RPMI8226 (cell line): Measurements from ENCODE around the gene RANBP3.

Experiments
- DNase-seq: peaks from one replicate; pipeline ENCODE4 v3.0.0-alpha.2; 2015

The RANBP3 gene

DNA sequence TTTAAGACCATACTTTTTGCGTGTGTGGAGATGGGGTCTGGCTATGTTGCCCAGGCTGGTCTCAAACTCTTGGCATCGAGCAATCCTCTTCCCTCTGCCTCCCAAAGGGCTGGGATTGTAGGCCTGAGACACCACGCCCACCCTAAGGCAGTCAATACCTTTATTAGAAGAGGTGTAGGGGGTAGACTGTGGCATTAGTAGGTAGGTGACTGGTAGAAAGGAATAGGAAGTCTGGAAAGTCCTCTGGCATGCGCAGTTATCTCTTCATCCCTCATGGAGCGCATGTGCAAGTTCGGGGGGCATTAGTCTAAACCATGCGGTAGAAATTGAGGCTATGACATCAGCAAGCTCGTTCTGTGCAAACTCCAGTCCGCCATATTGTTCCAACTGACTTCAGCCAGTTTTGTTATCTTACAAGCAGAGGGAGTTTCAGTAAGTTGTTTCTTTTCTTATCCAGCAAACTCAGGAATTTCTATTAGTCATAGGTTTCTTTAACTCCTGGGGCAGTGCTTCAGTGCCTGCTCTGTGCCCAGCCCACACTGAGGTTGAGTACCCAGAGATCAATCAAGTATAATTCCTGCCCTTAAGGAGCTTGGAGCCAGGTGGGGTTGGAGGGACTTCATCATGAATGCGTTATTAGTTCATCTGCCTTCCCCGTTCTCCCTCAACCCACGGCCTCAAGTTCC is 7.3 kb upstream of the RANBP3 start:
- no peak for DNase-seq

DNA sequence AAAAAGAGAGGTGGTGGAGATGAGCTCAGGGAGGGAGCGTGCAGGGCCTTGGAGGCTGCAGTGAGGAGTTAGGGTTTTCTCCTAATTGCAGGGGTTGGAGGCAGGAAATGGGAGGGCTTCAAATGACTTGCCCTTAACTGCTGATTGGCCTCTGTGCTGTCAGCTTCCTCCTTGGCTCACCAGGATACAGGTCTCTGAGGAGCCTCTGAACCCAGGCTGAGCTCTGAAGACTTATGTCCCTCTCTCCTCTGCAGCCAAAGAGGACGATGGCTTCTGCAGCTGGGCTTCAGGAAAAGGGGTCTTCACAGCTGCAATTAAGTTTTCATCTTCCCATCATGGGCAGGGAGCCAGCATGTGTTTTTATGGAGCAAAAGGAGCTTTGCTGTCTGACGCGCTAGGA is 6.7 kb upstream of the RANBP3 start:
- DNase-seq = no peak

DNA sequence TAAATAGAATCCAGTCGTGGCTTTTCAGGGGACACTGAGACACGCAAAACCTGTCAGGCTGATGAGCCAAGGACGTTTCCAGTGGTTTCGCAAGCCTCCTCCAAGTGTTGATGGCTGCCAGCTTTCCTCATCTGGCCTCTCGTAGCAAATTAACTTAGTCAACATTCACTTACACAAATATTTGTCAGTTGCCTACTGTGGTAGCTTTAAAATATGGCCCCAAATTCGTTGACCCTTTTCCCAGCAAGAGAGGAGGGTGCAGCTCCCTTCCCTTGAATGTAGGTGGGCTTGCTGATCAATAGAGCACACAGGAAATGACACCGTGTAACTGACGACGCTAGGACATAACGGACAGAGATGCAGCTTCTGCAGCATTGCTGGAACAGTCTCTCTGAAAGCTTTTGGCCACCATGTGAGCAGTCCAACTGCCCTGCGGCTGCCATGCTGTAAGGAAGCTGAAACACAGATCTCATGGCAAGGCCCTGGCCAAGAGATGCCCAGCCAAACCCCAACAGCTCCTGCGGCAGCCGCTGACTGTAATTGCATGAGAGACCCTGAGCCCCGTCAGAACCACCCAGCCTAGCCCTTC is 5.5 kb upstream of the RANBP3 start:
- no peak for DNase-seq

DNA sequence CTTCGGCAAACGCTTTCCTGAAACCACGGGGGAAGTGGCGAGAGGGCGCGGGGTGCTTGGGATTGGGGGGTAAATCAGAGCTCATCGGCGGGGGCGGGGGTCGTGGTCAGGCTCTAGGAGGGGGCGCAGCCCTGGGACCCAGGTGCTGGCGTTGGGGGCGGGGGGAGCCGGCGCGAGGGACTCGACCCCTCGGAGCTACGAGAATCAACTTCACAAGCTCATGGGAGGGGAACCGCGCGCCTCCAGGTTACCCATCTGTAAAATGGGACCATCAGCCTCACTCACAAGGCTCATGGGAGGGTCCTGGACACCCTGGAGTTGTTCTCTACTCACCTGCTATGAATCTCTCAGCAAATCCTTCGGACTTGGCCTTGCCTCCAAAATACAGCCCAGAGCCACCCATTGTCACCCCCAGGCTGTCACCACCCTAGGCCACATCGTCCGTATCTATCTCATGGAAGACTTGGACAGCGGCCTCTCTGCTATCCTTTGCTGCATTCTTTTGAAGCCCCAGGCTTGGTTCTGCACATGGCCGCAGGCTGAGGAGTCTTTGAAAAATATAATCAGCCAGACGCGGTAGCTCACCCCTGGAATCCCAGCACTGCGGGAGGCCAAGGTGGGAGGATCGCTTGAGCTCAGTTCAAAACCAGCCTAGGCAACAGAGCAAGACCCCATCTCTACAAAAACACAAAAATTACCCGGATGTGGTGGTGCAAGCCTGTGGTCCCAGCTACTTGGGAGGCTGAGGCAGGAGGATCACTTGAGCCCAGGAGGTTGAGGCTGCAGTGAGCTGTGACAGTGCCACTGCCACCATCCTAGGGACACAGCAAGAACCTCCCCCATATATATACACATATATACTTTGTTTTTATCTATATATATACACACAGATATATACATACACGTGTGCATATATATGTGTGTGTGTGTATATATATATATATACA is 939 bp upstream of the RANBP3 start:
- DNase-seq = no peak

DNA sequence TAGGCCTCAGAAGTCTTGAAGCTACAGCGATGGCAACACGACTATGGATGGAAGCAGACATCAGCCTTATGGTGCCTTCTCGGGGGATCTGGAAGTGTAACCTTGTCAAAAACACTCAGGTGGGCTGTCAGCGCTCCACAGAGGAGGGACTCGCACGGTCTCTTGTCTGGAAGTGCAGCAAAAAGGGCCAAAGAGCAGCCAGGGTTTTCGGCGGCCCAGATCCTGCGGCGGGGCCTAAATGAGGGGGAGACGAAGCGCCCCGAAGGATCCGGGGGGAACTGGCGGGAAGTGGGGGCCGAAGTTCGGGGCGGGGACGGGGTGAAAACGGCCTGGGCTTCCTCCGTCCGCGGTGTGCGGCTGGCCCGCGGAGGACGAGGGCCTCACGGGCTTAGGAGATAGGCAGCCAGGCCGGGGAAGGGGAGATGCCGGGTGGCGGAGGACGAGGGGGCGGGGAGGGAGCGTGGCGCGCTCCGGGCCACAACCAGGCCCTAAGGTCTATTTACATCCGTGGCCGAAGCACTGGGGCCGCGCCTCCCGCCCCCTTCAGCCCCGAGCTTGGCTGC is 637 bp downstream of the RANBP3 start:
- DNase-seq = no peak

DNA sequence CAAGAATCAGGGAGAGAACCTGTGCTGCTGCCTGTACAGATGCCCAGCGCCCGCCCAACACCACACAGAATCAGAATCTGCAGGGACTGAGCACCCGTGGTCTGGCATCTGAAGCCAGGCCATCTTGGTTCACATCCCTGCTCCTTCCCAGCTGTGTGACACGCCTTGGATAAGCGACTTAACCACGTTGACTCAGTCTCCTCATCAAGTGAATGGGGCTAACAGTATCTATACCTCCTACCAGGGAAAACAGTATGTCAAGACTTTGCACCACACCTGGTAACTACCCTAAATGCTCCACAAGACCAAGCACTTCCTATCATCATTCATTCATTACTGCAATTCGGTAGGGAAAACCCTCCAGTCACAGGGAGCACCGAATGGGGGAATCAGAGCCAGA is 1.2 kb downstream of the RANBP3 start:
- DNase-seq = no peak

DNA sequence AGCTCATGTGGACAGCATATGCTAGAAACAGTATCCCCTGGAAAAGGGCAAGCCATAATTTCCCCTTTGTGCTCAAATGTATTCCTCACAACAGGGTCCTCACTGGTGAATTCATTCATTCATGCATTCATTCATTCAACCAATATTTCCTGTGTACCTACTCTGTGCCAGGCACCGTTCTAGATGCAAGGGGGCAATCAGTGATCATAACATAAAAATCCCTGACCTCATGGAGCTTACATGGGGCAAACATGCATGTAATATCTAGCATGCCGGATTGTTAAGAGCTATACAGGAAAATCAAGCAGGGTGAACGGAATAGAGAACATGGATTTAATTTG is 2.6 kb downstream of the RANBP3 start:
- DNase-seq = no peak

DNA sequence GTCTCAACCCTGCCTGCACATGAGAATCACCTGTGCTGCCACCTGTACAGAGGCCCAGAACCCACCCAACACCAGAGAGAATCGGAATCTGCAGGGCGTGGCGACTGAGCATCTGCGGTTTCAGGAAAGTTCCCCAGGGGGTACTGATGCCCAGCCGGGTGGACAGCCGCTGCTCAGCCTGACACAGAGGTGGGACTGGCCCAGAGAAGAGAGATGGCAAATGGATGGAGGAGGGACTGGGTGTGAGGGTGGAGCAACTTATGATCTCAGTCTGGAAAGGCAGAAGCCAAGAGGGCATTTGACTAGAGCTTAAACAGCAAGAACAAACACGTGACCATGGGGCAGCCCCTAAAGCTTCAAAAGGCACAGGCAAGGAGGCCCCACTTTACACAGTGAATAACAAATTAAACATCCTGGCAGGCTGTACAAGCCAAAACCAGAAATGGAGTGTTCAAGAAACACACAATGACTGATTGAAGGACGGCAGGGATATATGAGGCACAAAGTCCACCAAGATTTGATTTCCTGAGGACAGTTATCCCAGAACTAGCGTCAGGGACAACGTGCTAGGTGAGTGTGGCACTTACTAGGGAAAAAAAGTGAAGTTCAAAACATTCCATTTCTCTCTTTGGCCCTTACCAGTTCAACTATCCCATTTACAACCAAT is 3.1 kb downstream of the RANBP3 start:
- no peak for DNase-seq

DNA sequence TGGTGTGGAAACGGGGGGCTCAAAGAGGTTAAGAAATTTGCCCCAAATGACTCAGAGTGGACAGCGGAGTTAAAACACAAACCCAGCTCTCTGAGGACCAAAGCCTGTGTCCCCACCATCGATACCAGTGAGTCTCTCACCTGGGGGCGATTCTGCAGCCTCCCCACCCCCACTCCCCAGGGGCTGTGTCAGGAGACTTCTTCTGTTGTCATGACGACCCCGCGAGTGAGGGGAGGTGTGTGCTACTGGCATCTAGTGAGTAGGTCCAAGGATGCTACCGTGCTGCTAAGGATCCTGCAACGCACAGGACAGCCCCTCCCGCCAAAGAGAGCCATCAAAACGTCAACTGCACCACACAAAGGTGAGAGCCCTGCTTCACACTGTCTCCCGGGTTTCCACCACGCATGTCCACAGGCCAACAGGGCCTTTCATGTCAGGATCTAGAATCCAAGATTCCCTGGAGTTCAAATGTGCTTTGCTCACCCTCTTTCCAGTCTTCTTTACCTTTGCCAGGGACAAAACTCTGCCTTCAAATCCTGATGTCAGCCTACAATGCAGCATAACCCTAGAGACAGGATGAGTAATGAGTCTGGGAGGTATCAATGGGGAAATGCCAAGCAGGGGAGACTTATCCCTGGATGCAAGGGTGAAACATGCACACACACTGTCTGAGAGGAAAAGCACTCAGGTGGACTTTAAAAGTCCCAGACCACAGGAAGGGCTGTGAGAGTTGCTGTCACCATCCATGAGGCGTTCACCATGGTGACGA is 3.9 kb downstream of the RANBP3 start:
- no peak for DNase-seq

DNA sequence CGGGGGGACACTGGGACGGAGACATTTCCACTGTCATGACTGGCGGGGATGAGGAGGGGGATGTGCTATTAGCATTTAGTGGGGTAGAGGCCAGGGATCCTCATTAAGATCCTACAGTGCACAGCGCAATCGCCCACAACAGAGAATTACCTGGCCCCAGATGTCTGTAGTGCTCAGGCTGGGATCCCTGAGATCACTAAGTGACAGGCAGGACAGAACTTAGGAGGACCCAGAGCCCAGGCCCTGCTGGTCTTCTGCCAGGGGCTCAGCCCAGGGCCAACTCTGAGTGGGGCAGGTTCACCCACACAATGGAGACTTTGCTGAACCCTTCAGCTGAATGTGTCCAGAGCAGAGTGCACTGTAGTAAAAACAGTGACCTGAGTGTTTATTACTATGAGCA is 4.6 kb downstream of the RANBP3 start:
- no peak for DNase-seq

DNA sequence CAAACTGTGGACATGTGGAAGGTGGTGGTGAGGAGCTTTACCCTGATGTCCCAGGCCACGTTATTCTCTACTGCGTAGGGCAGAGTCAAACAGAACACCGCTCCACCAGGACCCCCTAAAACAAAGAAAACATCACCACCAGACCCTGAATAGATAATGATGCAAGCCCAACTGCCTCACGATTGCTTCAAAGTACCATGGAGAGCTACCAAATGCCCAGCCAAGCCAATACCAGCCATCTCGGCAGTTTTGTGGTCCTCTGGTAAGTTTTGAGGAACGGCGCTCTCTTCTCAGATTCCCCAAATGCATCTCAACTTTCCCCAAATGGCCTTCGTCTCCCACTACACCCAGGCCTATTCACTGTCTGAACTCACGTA is 5.6 kb downstream of the RANBP3 start:
- DNase-seq = no peak

DNA sequence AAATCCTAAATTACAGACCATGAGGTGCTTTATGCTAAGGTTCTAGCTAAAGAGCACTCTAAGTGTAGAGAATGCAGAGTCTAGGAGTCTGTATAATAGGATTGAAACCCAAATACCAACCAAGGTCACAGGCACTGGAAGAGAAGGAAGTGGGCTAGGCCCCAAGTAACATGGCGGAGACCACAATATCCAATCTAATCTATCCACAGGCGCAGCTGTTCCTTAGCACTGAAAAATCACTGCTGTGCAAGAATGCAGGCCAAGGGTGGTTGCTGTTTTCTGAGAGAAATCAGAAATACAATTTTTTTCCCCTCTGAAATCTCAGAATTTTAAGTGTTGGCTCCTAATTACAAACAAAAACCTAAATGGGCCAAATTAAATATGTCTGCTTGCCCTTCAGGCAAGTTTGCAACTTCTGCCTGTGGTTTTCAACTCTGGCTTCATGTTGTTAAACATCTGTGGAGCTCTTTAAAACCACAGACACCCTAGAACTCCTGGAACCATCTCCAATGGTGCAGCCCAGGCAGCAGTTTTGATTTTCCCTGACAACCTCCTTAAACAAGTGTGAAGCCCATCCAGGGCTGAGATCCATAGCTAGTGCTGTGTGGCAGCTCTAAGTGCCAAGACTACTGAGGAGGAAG is 6.1 kb downstream of the RANBP3 start:
- DNase-seq = no peak

DNA sequence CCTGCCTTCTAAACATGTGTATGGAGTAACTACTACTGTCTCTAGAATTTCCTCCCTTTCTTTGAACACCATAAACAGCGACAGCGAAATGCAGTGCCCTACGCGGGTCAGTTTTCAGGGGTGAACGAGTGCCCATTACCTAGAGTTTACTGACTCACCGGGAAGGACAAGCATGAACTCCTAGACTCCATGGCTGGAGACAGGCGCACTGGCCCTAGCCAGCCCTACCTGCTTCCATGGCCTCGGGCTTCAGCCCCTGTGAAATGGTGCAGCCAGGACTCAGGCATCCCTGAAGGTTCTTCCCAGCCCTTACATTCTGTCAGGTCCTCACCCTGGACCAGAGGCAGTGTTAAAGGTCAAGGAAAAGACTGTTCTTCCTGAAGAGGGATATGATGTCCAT is 8.5 kb downstream of the RANBP3 start:
- DNase-seq = no peak

DNA sequence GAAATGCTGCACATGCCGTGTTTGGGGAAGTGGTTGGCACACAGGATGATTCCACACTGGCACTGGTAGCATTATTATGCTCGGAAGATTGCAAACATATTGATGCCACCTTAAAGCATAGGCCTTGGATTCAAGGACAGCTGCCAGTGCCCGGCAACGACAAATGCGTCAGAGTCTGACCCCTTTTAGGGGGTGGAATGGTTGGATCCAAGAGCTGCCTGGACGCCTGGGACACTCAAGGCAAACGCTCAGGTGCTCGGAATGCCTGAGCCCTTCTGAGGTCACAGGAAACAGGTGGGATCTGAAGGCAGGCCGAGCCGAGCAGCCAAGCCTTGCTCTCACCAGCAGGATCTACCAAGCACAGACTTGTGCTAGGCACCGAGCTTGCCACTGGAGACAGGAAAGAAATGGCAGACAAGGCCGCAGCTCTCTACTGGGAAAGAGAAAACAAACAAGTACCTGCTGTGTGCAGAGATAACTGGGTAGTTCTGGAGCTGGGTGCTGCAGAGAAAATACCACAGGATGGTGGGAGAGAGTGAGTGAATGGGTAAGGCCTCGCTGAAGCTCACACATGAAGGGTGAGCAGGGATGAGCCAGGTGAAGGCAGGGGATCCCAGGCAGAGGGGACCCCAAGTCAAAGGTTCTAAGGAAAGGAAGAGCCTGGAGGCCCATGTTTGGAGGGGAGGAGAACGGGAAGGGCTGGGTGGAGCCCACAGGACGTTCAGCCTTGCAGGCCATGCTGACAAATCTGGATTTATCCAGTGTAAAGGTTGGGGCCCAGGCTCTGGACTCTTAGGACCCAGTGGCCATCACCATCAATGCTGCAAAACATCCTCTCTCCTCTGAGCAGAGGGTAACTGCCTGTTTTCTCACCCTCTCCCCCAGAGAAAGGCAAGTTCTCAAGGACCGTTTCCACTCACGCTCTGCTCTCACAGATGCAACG is 9.2 kb downstream of the RANBP3 start:
- no peak for DNase-seq

DNA sequence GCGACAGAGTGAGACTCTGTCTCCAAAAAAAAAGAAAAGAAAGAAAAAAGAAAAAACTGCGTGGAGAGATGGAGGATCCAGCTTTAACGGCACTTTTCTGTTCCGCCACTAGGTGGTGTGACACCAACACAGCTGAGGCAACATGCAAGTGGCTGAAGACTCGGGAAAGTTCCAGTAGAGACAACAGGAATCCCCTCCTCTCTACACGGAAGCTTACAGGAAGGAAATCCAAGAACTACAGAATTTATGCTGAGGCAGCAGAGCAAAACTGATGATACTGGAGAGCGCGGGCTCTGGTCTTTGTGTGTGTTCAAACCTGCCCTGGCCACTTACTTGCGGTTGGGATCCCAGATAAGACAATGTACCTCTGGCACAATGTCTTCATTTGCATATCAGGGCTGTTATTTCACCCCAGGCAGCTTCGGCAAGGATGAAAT is 9.9 kb downstream of the RANBP3 start:
- DNase-seq = peak; percentile 67

DNA sequence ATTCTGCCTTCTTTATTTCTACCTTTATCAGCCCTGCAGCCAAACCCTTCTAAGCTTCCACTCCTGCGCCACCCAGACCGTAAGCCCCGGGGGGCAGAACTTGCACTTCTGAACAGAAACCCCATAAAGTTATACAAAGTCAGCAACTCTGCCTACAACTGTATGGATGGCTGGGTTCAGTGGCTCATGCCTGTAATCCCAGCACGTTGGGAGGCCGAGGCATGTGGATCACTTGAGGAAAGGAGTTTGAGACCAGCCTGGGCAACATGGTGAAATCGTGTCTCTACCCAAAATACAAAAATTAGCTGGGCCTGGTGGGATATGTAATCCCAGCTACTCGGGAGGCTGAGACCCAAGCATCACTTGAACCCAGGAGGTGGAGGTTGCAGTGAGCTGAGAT is 10.4 kb downstream of the RANBP3 start:
- no peak for DNase-seq

DNA sequence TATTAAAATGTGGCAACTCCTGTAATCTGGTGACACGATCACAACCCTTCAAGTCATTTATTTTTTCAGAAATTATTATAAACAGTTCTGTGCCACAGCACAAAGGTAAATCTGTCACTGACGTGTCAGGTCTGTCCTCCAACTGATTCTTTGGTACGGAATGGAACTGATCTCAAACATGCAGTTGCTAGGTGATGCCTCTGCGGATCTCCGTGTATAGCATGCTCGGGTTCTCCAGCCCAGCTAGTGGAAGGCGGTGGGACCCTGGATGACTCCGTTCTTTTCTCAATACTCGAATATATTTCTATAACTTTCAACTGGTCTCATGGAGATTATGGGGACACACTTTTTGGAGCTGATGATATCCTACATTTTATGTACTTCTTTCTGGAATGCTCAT is 11.0 kb downstream of the RANBP3 start:
- DNase-seq = no peak

DNA sequence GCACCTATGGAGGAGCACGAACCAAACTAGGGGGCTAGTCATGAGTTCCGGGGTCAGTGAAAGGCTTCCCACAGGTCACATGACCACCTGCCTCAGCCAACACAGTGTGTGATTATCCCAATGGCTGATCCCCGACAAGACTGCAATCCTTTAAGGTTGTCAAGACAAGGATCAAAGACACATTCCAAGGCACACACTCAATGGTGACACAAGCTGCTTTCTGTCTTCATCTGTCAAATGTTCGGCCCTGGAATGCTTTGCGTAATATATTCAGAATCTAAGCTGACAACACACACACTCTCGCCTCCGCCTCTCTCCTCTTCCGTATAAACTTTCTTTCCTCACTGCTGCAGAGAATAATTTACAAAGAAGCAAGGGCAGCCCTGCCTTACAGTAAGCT is 11.7 kb downstream of the RANBP3 start:
- DNase-seq = no peak

DNA sequence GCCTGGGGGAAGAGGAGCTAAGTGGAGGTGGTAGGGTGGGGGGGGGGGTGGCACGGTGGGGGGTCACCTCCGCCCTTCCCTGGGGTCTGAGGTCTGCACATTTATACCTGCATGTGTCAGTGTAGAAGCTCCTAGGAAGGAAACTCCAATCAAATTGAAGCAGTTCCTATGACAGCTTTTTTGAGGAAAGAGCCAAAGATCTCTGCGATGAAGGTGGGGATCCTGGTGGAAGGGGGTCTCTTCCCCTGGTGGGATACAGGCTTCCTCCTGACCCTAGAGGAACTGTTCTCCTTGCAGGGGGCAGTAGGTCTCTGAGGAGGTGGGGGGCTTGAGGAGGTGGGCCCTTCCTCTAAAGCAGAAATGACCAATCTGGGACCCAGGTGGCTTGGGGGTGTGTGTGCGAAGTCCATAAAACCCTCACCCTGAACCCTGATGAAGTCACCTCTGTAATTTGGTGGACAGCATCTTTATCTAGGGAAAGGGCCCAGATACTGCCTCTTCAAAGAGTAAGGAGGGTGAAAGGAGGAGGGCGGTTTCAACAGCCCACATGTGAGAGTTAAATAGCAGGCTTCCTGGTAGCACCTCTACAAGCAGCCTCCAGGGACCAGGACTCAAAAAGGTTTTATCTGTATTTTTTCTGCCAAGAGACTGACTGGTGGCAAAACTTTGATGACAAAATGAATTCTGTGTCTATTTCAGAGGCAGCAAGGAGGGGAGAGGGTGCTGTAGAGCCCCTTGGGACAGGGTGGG is 12.9 kb downstream of the RANBP3 start:
- DNase-seq = no peak

DNA sequence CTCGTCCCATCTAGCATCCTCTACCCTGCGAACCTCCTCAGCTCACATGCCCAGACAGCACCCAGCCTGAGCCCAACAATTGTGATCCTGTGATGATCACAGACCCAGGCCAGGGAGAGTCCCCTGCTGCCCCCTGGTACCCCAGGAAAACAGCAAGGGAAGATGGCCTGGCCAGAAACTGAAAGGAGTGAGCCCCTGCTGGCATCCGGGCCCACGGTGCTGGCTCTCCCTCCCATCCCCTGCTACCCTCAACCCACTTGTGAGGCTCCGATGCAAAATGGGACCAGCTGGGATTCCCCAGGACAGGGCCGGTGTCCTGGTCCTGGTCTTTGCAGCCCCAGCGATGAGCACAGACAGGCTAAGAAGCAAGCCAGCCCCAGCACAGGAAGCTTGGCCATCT is 14.1 kb downstream of the RANBP3 start:
- DNase-seq = no peak
